ENCODE measurements around the gene SIL1.
"Not testable (repeated sequence)": the region's sequence is repeated elsewhere in the genome, so short reads cannot be mapped to it uniquely, and the experiment has no call there.

SIL1 gene

GRCh38 chr5:139204196-139204595 lies 6.0 kb upstream of the SIL1 start:
- in situ Hi-C loops (cut with MboI; ENCODE audit: low sequenced_read_pairs), result no loop called here

GRCh38 chr5:139199321-139199720 lies 1.2 kb upstream of the SIL1 start:
- in situ Hi-C loops (cut with MboI; ENCODE audit: low sequenced_read_pairs), result no loop called here

- in situ Hi-C loops (cut with MboI; ENCODE audit: low sequenced_read_pairs), result no loop called here
These were observed 1.7 kb downstream of the SIL1 start for GRCh38 chr5:139196296-139196956.

DNA sequence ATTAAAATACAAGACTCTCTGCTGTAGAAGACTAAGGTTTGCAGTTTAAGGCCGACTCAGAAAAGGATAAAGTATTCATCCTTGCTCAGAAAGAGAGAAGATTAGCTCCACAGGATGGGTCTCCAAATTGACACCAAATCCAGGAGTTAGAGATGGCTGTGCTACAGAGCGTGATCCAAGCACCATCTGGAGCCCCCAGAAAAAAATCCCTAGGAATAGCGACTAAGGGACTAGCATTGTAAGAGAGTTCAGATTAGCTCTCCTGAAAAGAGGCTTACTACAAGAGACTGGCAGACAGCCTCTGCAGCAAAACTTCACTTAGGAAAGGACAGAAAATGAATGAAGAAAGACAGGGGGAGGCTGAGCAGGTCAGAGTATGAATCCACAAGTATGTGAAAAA lies 3.7 kb downstream of the SIL1 start:
- in situ Hi-C loops (cut with MboI; ENCODE audit: low sequenced_read_pairs), result no loop called here

- in situ Hi-C loops (cut with MboI; ENCODE audit: low sequenced_read_pairs), result no loop called here
These were observed 4.2 kb downstream of the SIL1 start for GRCh38 chr5:139193928-139194327.

DNA sequence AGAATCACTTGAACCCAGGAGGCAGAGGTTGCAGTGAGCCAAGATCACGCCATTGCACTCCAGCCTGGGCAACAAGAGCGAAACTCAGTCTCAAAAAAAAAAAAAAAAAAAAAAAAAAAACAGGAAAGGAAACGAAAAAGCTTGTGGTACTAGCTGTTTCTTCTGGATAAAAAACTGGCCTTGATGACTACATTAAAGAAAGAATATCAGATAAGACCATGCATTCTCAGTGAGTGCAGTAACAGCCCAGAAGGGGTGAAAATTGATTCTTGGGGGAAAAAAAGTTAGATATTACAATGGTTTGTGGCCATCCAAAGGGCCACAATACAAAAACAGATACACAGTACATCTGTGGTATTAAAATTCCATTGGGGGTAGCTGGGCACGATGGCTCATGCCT lies 5.3 kb downstream of the SIL1 start:
- in situ Hi-C loops (cut with MboI; ENCODE audit: low sequenced_read_pairs), result not testable (repeated sequence)

DNA sequence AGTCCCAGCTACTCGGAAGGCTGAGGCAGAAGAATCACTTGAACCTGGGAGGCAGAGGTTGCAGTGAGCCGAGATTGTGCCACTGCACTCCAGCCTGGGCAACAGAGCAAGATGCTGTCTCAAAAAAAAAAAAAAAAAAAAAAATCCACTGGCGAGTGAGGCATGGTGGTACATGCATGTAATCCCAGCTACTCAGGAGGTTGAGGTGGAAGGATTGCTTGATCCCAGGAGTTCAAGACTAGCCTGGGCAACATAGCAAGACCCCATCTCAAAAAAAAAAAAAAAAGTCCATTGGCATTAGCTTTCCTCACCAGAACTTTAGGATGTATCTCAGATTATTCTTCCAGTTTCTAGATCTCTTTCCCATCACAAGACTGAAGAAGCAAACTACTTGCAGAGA lies 6.2 kb downstream of the SIL1 start:
- in situ Hi-C loops (cut with MboI; ENCODE audit: low sequenced_read_pairs), result not testable (repeated sequence)

DNA sequence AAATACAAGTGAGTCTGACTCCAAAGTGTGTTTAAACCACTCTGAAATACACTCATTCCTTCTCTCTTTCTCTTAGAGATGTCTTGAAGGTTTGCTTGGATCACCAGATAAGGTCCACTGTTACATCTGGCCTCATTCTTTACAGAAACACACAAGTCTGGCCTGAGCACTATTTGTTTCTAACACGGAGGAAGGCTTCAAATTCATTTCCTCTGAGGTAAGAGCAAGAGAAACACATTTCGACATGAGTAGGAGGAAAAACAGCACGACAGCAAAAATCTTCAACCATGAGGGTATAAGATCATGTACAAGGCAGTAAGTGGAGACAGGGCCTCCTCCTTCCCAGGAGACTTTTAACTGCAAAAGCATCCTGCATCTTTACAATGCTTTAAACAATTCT lies 8.0 kb downstream of the SIL1 start:
- in situ Hi-C loops (cut with MboI; ENCODE audit: low sequenced_read_pairs), result no loop called here

DNA sequence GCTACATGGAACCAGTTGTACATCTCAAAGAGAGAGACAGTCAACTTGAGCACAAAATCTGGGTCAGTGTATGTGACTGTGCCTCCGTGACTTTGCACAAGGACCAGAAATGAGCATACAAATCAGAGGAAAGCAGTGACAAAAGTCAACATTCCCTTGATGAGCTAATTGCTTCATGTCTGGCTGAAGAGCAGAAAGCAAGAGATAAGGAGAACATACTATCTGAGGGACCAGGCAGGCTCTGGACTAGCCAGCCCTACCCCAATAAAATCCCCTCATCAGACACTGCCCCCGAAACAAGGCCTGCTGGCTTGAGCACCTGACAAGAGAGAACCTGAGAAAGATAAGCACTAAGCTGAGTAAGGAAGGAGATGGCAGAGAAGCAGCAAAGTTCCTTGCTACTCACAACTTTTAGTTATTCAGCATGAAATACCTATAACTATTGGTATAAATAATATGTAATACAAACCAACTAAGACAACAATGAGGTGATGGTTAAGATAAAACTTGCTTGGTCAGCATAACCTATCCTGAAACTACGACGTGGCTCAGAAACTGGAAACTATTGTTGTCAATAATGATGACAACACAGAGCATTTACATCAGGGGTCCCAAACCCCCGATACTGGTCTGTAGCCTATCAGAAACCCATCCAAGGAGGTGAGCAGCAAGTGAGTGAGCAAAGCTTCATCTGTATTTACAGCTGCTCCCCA lies 9.5 kb downstream of the SIL1 start:
- in situ Hi-C loops (cut with MboI; ENCODE audit: low sequenced_read_pairs), result no loop called here

DNA sequence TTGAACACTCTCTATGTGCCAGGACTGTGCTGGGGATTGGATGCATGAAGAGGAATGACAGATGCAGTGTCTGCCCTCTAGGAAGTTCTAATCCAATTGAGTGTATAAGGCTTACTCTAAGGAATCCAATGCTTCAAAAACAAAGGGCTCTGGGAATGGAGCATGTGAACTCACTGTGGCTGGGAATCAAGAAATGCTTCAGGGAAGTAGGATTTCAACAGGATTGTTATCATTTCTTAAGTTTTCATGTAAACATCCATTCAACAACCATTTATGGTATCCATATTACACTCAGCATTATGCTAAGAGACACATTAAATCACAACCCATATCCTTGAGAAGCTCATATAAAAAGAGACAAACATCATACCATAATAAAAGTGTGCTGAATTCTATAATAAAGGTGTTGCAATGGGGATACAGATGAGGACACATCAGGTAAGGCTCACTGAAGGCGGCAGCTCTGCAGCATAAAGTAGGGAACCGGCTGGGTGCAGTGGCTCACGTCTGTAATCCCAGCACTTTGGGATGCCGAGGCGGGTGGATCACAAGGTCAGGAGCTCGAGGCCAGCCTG lies 11.3 kb downstream of the SIL1 start:
- in situ Hi-C loops (cut with MboI; ENCODE audit: low sequenced_read_pairs), result no loop called here

- in situ Hi-C loops (cut with MboI; ENCODE audit: low sequenced_read_pairs), result no loop called here
These were observed 11.9 kb downstream of the SIL1 start for GRCh38 chr5:139186261-139186660.

- in situ Hi-C loops (cut with MboI; ENCODE audit: low sequenced_read_pairs), result no loop called here
These were observed 12.6 kb downstream of the SIL1 start for GRCh38 chr5:139185589-139185988.

DNA sequence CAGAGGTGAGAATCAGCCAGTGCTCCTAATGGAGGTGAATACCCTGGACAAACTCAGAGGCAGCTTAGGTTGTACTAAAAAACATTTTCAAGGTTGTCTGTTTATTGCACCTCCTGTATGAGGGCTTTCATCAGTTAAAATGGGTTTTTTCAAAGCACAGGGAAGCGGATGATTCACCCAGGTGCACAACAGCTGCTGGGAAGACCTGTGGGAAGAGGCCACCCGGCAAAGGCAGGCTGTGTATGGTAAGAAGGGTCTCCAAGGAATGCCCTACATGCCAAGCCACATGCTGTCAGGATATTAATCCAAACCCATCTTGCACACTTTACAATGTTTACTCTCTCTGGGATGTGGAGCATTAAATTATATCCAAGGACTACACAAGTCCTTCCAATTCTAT lies 14.7 kb downstream of the SIL1 start:
- in situ Hi-C loops (cut with MboI; ENCODE audit: low sequenced_read_pairs), result no loop called here

- in situ Hi-C loops (cut with MboI; ENCODE audit: low sequenced_read_pairs), result no loop called here
These were observed 15.5 kb downstream of the SIL1 start for GRCh38 chr5:139182528-139183296.

DNA sequence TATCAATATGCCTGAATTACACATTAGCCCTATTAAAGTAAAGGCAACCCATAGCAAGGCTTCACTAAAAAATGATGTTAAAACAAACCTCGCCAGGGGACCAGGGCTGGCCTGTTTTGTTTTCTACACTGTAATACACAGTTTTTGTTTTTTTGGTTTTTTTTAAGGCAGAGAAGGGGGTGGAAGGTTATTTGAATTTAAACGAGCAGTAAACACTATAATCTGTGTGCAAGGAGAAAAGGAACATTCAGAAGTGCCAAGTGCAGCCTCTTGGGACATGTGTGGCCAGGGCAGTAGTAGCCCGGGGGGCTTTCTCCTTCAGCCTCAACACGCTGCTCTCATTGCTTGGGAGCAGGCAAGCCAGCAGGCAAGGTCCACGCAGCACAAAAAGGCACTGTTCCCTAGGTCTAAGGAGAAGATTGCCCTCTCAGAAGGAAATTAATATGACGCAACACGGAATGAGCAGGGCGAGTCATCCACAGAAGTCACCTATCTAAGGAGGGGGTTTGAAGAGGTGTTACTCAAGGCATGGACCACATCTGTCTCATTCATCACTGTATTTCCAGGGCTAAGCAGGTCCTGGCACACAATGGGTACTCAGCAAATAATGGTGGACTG lies 16.2 kb downstream of the SIL1 start:
- in situ Hi-C loops (cut with MboI; ENCODE audit: low sequenced_read_pairs), result no loop called here

DNA sequence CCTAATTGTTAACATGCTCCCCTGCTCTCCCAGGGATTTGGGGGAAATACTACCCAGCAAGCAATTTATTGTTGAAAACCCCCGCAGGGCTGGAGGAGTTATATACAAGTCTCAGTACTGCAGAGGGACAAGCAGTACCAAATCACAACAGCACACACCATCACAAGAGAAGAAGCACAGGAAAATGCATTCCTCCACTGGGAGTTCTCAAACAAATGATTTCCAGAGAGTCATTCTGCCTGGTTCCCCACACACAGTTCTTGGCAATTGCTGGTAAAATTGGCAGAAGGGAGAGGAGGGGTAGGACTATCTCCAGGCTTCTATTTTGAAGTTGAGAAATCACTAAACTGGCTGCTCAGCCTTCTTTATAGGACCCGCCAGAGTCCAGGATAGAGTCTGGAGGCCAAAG lies 16.8 kb downstream of the SIL1 start:
- in situ Hi-C loops (cut with MboI; ENCODE audit: low sequenced_read_pairs), result no loop called here

- in situ Hi-C loops (cut with MboI; ENCODE audit: low sequenced_read_pairs), result no loop called here
These were observed 17.3 kb downstream of the SIL1 start for GRCh38 chr5:139180850-139181249.

- in situ Hi-C loops (cut with MboI; ENCODE audit: low sequenced_read_pairs), result not testable (repeated sequence)
These were observed 18.2 kb downstream of the SIL1 start for GRCh38 chr5:139179778-139180513.

GRCh38 chr5:139178935-139179334 lies 19.2 kb downstream of the SIL1 start:
- in situ Hi-C loops (cut with MboI; ENCODE audit: low sequenced_read_pairs), result no loop called here

DNA sequence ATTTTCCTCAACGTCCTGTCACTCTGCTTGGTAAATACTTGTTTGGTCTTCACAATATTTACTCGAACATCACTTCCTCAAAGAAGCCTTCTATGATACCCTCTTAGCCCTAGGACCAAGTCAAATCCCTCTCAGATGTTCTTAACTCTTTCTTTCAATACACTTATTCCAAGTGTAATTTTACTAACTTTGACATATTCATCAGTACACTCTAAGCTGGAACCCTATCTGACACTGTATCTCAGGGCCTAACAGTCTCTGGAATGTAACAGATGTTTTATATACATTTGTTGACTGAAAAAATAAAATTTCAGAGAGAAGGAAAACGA lies 19.6 kb downstream of the SIL1 start:
- in situ Hi-C loops (cut with MboI; ENCODE audit: low sequenced_read_pairs), result no loop called here
